ENCODE measurements around the gene PTGER2. TPM values are rescaled to one million over a fixed set of nuclear protein-coding genes. Genes with fewer than 3 reads are reported as not detected.

The PTGER2 gene
- total RNA-seq, 1 donor from 2014 or later = 0.76 TPM

DNA sequence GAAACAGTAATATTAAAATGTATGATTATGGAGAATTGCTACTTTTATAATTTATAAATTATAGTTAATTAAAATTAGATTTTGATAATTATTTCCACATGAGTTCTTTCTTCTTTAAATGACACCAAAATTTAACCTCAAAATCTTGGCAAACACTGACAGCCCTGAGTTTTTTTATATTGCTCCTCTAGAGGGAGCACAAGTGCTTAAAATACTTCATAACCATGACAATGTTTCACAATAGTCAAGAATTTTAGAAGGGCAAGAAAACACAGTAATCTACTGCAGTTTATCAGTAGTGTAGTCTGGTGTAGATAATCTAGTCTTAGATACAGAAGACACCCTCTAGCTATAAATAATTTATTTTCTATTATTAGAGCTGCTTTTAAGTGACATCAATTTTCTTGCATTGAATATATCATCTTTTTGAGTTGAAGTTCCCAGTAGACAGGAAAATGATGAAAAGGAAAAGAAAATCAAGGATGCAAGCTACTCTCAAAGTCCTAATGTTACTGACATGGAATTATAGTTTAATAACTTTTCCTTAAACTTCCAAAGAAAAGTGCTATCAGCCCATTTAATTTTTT lies 14.3 kb upstream of the PTGER2 start:
- ATAC-seq = no peak
- intact Hi-C loops (cut with DNase I) = loop anchor here (5.0 kb wide), 1 partner anchor 173 kb away; no protein-coding TSS in a partner anchor
- no peak for DNase-seq (ENCODE audit: missing footprints)

DNA sequence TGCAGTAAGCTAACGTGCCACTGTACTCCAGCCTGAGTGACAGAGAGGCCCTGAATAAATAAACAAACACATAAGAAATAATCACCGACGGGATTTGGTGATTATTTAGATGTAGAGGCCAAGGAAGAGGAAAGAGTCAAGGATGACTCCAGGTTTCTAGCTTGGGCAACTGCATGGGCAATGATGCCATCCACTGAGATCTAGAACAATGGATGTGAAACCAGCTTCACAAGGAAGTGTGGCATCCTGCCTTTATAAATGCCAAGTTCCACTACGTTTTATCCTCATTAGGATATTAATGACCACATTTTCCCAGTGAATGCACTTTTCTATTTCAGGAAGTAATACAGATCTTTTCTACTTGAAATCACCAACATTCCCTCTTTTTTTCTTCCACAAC lies 10.9 kb upstream of the PTGER2 start:
- ATAC-seq = no peak
- intact Hi-C loops (cut with DNase I) = loop anchor here (5.0 kb wide), 1 partner anchor 169 kb away; no protein-coding TSS in a partner anchor
- no peak for DNase-seq (ENCODE audit: missing footprints)

DNA sequence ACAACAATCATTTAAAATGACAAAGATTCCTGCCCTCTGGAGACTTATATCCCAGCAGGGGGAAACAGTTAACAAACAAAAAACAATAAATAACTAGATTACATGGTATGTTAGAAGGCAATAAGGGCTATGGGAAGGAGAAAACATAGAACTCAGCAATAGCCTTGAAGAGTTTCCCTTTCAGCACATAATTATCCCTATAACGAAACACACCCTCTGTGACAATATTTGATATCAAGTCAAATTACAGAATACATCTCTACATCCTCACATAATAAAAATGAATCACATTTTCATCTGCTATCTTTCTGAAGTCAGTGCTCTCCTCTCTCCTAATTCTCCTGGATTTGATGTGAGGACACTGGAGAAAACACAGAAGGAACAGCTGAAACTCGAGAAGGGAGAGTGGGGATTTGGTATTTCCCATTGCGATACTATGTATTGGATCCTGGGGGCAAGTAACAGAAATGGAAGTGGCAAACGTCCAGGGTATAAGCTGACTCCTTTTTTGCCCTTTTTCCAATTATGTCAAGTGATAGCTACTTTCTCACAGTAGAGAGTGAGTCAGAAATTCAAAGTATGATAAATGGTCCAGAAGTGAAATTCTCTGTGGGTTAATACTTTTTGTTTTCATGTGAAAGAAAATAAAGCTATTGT lies 9.7 kb upstream of the PTGER2 start:
- ATAC-seq (no peak), DNase-seq (ENCODE audit: missing footprints) (no peak)
- intact Hi-C loops (cut with DNase I) = loop anchor here (5.0 kb wide), 1 partner anchor 168 kb away; no protein-coding TSS in a partner anchor

DNA sequence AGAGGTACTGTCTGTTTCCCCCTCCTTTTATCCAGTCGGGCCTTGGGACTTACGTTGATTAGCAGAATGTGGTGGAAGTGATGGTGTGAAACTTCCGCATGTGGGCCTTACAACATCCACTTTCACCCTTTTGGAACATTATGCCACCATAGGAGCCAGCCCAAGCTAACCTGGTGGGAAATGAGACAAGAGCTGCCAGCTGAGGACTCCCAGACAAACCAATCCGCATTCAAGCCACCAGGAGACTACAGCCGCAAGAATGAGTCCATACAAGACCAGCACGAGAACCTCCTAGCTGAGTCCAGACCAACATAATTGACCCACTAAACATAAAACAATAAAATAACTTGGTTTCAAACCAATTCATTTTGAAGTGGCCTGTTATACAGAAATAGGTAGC lies 9.1 kb upstream of the PTGER2 start:
- intact Hi-C loops (cut with DNase I) = no loop called here
- no peak for DNase-seq (ENCODE audit: missing footprints)
- no peak for ATAC-seq

DNA sequence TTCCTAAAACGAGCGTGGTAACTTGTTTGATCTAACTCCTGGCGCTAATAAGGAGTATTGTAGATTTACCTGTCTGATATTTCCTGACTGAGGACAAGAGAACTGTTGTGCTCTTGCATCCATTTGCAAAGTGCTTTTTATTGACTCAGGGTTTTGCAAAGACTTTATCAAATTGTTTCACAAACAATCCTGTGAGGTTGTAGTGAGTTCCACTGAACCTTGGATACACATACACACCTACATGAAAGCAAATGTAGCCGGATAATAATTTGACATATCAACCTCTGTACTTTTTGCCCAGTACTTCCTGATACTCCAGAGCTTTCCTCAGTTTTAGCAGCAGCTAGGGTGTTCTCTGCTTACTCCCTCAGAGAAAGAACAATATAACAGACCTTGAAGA lies 6.7 kb upstream of the PTGER2 start:
- DNase-seq (ENCODE audit: missing footprints) (no peak), ATAC-seq (no peak)
- intact Hi-C loops (cut with DNase I) = no loop called here

DNA sequence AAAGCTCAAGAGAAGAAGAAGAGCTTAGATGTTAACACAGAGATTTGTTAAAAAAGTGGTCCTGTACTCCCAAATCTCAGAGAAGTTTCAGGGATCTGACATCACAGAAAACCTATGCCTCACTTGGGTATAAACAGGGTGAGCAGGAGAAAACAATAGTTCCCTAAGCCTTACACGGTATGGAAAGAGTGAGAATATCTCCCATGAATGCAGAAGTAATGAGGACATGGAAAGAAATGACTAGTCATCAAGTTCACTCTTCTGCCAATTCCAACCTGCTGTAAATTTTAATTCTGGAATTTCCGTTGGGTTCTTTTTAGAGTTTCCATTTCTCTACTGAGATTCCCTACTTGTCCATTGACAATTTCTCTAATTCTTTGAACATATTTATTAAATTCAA lies 6.2 kb upstream of the PTGER2 start:
- ATAC-seq (no peak), DNase-seq (ENCODE audit: missing footprints) (no peak)
- intact Hi-C loops (cut with DNase I) = no loop called here

DNA sequence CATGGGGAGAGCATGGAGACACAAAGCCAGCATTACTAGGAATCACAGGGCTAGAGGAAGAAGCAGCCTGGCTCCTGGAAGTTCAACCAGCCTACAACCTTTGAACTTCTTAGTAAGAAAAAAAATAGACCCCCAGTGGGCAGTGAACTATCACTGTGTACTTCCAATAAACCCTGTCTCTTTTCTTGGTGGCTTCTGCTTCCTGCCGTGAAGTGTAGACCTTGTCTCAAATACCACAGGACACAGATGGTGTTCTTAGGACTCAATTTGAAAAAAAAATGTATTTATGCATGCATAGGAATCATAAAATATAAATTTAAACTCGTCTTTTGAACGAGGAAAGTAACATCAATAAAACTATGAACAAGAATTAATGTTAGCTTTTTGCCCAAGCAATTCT lies 3.6 kb upstream of the PTGER2 start:
- intact Hi-C loops (cut with DNase I) = no loop called here
- ATAC-seq (no peak), DNase-seq (ENCODE audit: missing footprints) (no peak)

DNA sequence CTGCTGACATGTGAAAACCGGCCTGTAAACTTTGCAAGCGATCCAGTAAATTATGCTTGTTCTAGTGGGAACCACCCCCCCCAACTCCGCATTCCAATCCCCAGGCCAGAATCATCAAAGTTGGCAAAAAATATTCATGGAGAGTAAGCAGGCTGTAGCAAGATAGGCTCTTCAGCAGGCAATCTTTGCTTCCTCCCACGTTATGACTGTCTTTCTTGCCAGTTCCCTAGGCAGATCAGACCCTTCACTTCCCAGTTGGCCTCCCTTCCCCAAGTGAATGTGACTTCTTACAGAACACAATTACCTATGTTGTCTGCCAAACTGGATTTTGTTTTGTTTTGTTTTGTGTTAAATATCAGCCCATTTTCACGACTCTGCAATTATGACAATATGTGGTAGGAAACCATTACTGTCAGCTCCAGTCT lies 1.2 kb upstream of the PTGER2 start:
- DNase-seq (ENCODE audit: missing footprints) = no peak
- intact Hi-C loops (cut with DNase I) = no loop called here
- no peak for ATAC-seq

DNA sequence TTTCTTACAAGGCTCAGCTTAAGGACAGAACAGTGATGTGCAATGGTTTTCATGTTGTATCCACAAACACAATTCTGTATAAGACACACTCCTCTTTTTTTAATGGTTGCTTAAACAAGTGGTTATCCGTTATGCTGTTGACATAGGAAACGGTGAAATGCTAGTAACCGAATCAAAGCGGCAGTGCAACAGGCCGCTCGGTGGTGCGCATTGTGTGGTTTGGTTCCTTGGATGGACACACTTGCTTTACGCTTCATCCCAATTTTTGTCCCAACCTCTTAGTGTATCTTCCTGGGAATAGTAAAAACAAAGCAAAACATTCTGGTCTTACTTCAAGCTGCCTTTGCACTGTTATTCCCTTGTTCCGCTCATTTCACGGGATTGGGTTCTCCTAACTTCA lies 650 bp upstream of the PTGER2 start:
- intact Hi-C loops (cut with DNase I) = no loop called here
- no peak for ATAC-seq
- no peak for DNase-seq (ENCODE audit: missing footprints)

DNA sequence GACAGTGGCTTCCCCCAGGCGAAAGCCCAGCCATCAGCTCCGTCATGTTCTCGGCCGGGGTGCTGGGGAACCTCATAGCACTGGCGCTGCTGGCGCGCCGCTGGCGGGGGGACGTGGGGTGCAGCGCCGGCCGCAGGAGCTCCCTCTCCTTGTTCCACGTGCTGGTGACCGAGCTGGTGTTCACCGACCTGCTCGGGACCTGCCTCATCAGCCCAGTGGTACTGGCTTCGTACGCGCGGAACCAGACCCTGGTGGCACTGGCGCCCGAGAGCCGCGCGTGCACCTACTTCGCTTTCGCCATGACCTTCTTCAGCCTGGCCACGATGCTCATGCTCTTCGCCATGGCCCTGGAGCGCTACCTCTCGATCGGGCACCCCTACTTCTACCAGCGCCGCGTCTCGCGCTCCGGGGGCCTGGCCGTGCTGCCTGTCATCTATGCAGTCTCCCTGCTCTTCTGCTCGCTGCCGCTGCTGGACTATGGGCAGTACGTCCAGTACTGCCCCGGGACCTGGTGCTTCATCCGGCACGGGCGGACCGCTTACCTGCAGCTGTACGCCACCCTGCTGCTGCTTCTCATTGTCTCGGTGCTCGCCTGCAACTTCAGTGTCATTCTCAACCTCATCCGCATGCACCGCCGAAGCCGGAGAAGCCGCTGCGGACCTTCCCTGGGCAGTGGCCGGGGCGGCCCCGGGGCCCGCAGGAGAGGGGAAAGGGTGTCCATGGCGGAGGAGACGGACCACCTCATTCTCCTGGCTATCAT lies 663 bp downstream of the PTGER2 start:
- DNase-seq (ENCODE audit: missing footprints) = peak; percentile 76
- peak; percentile 28 for ATAC-seq
- intact Hi-C loops (cut with DNase I) = no loop called here

DNA sequence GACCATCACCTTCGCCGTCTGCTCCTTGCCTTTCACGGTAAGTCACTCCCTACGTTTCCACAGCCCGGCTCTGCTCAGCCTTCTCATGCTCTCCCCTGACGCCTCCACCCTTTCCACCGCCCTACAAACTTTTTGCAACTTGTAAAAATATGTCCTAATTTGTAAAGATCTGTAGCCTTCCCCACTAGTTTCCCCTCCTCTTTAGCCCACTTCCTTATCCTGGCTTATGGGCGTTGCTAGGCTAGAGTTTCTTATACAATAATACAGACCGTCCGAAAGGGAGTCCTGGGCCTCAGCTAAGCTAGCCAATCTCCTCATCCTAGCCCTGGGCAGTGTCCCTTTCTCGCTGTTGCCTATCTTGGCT lies 1.2 kb downstream of the PTGER2 start:
- no peak for DNase-seq (ENCODE audit: missing footprints)
- no peak for ATAC-seq
- intact Hi-C loops (cut with DNase I) = no loop called here

DNA sequence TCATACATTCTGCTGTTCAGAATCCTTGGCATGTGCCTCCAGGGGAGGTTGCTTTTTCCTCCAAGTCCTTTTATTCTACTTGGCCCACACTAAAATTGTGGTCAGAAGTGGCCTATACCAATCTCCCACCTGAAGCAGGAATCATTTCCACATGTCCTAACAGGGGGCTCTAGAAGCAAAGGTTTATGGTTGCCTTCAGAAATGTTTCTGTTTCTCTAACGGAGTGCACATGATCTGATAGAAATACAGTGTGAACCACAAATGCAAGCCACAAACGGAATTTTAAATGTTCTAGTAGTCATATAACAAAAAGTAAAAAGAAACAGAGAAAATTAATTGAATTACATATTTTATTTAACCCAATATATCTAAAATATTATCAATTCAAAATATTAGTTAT lies 4.0 kb downstream of the PTGER2 start:
- intact Hi-C loops (cut with DNase I) = no loop called here
- ATAC-seq (no peak), DNase-seq (ENCODE audit: missing footprints) (no peak)

DNA sequence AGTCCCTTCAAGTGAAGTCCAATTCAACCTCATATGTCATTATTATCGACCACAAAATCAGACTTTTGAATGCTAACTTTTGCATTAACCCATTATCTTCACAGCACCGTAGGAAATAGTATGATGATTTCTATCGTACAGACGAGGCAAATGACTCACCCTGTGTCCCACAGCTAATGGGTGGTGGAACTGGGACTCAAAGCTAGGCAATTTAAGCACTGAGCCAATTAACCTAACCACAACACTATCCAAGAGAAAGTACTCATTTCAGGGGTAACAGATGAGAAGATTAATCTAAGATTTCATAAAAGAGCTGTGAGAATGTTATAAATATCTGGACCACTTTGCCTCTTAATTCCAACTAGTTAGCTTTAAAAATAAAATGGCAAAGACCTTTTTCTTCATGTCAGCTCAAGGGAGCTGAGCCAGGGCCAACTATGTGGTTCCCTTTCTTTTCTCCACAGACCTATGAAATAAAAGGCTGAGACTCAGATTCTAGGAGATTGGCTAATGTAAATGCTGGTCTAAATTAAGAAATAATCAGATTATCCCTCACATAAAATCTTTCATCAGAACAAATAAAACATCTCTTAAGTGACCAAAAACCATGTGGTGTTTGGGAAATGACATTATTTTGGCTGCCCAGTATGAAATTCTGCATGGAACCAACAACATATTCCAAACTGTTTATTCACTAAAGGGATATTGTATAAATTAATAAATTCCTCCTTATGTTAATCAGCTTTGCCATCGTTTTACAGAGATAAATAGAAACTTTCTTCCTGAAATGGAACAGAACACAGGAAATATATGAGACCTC lies 4.9 kb downstream of the PTGER2 start:
- ATAC-seq (no peak), DNase-seq (ENCODE audit: missing footprints) (no peak)
- intact Hi-C loops (cut with DNase I) = no loop called here

DNA sequence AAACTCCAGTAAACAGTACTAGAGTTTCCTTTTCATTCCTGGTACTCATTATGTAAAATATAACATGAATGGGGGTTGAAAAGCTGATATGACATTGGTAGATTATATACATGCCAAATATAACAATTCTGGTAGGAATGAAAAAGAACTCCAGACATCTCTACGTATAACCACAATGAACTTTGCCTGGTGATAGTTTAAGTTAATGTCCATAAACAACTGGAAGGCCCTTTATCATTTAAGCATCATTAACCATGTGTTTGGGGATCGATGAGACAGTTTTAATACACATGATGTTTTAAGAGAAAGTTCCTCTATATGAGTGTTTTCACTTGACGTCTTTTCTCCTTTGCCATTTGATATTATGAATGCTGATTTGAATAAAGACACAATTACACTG lies 5.8 kb downstream of the PTGER2 start:
- intact Hi-C loops (cut with DNase I) = no loop called here
- ATAC-seq (no peak), DNase-seq (ENCODE audit: missing footprints) (no peak)

DNA sequence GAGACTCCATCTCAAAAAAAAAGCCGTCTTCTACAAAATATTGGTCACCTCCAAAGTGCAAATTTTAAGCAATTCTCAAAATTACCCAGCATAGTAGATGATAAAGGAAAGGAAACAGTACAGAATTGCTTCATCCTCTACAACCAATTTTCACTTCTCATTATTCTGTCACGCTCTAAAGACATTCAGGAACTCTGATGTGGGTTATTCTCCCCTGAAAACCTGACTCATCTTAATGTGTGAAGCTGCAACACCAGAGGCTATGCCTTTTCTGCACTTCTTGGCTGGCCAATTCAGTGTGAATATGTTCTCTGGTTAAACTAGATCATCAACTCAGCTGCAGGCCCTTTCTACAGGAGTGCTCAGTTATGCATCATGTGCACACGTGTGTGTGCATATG lies 11.0 kb downstream of the PTGER2 start:
- intact Hi-C loops (cut with DNase I) = no loop called here
- ATAC-seq (peak; percentile 67), DNase-seq (ENCODE audit: missing footprints) (no peak)

DNA sequence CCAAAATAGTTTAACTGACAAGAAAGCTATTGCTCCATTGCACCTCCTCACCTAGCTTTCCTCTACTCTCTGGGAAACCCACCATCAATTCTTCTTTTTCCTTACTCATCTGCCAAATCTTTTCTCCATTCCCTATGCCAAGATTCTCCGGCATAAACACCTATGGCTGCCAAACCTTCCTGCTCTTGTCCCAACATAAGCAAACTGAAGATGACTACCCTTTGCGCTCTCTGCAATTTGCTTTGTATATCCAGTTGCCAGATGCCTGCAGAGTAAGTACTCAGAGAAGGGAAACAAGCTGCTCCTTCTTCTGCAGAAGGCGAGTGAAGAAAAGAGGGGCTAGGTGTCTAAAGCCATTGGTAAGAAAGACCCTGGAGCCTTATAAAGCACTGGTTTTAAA lies 11.5 kb downstream of the PTGER2 start:
- intact Hi-C loops (cut with DNase I) = no loop called here
- DNase-seq (ENCODE audit: missing footprints) = no peak
- no peak for ATAC-seq

DNA sequence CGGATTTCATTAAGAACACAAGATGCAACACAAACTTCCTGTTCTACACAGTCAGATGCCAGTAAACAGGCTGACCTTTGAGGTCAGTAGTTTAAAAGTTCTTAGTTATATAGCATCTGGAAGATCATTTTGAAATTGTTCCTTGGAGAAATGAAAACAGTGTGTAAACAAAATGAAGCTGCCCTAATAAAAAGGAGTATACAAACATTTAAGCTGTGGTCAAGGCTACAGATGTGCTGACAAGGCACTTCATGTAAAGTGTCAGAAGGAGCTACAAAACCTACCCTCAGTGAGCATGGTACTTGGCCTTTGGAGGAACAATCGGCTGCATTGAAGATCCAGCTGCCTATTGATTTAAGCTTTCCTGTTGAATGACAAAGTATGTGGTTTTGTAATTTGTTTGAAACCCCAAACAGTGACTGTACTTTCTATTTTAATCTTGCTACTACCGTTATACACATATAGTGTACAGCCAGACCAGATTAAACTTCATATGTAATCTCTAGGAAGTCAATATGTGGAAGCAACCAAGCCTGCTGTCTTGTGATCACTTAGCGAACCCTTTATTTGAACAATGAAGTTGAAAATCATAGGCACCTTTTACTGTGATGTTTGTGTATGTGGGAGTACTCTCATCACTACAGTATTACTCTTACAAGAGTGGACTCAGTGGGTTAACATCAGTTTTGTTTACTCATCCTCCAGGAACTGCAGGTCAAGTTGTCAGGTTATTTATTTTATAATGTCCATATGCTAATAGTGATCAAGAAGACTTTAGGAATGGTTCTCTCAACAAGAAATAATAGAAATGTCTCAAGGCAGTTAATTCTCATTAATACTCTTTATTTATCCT lies 13.5 kb downstream of the PTGER2 start:
- intact Hi-C loops (cut with DNase I) = no loop called here
- peak; percentile 39 for ATAC-seq

DNA sequence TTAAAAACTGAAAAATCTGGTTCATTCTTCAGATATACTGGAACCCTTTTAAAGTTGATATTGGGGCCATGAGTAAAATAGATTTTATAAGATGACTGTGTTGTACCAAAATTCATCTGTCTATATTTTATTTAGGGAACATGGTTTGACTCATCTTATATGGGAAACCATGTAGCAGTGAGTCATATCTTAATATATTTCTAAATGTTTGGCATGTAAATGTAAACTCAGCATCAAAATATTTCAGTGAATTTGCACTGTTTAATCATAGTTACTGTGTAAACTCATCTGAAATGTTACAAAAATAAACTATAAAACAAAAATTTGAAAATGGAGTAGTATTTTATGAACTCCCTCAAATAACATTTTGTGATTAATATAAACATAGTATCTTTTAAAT lies 14.2 kb downstream of the PTGER2 start:
- DNase-seq (ENCODE audit: missing footprints) = no peak
- ATAC-seq = no peak
- intact Hi-C loops (cut with DNase I) = no loop called here

More for the DNA sequence above, 13.5 kb downstream of the PTGER2 start:
- no peak for DNase-seq (ENCODE audit: missing footprints)
